H1 (cell line): Measurements from ENCODE around the gene FAM83B. TPM values are rescaled to one million over a fixed set of nuclear protein-coding genes. Genes with fewer than 3 reads are reported as not detected.

Experiments
- CTCF ChIA-PET: fragments of 300-600 bp; sonication (Branson Sonifier 250); formaldehyde crosslinking; loops from one replicate; lab custom pipeline; 2021; ENCODE audit not compliant: partially characterized antibody; lab: Charles Lee
- POLR2A ChIA-PET: fragments of 300-600 bp; sonication (Branson Sonifier 250); formaldehyde crosslinking; loops from one replicate; lab custom pipeline; 2021; ENCODE audit warnings: inconsistent platforms; ENCODE audit not compliant: partially characterized antibody; lab: Charles Lee
- DNase-seq, 2 experiments: peaks; one replicate each; pipeline versions ENCODE4 v3.0.0 to v3.0.0-alpha.2; 2010 to 2022; ENCODE audit warnings: low spot score in 2 of 2, low read depth in 1 of 2, mixed read lengths in 1 of 2
- FAIRE-seq: peaks from 2 replicates; lab custom pipeline; 2011; peaks lifted over from hg19 to GRCh38; lab: Jason Lieb, UNC
- H2AFZ ChIP-seq: 2 replicates; pipeline ENCODE4 v1.8.1; 2012; ENCODE audit warnings: low read length, inconsistent platforms
- H2AK5ac ChIP-seq: 2 replicates; pipeline ENCODE4 v1.6.1; 2013; ENCODE audit warnings: low read depth, low read length
- H2BK120ac ChIP-seq: replicated peaks from 2 replicates; pipeline ENCODE3; 2013; ENCODE audit warnings: low read depth, low read length, inconsistent platforms
- H2BK12ac ChIP-seq: 2 replicates; pipeline ENCODE4 v1.6.1; 2013; ENCODE audit warnings: low read depth, low read length
- H2BK15ac ChIP-seq: 2 replicates; pipeline ENCODE4 v1.6.1; 2013; ENCODE audit warnings: low read length
- H2BK20ac ChIP-seq: 2 replicates; pipeline ENCODE4 v1.6.1; 2013; ENCODE audit warnings: low read length
- H2BK5ac ChIP-seq: 2 replicates; pipeline ENCODE4 v1.6.1; 2013; ENCODE audit warnings: low read depth, low read length
- H3K14ac ChIP-seq: 2 replicates; pipeline ENCODE4 v1.6.1; 2013; ENCODE audit warnings: inconsistent platforms; ENCODE audit not compliant: insufficient read length
- H3K18ac ChIP-seq: 2 replicates; pipeline ENCODE4 v1.6.1; 2013; ENCODE audit warnings: low read length; ENCODE audit errors: extremely low read depth
- H3K23ac ChIP-seq: 2 replicates; pipeline ENCODE4 v1.6.1; 2013; ENCODE audit warnings: inconsistent platforms; ENCODE audit not compliant: insufficient read length
- H3K23me2 ChIP-seq: 2 replicates; pipeline ENCODE4 v1.6.1; 2013; ENCODE audit warnings: low read depth, low read length
- H3K27ac ChIP-seq: 2 replicates; pipeline ENCODE4 v1.6.1; 2011; ENCODE audit warnings: low read depth, low read length, inconsistent platforms
- H3K27me3 ChIP-seq, 4 experiments: replicated peaks in 1 of 4; 1 replicate in 1 of 4; 2 replicates in 3 of 4; pipeline versions ENCODE4 v1.6.1 to v1.8.1; 2011 to 2013; ENCODE audit warnings: low read length in 3 of 4, mild to moderate bottlenecking in 3 of 4, inconsistent platforms in 2 of 4, mixed read lengths in 2 of 4, moderate library complexity in 1 of 4; ENCODE audit not compliant: control insufficient read depth in 3 of 4, insufficient read depth in 3 of 4; ENCODE audit errors: extremely low read depth in 1 of 4
- H3K36me3 ChIP-seq, 4 experiments: 2 replicates each; pipeline versions ENCODE4 v1.6.1 to v1.8.1; 2011 to 2013; ENCODE audit warnings: mild to moderate bottlenecking in 4 of 4, low read length in 3 of 4, moderate library complexity in 2 of 4, control low read depth in 1 of 4, inconsistent platforms in 1 of 4; ENCODE audit not compliant: insufficient read depth in 4 of 4, control insufficient read depth in 2 of 4
- H3K4ac ChIP-seq: replicated peaks from 2 replicates; pipeline ENCODE3; 2013; ENCODE audit warnings: low read length, low read depth, mixed read lengths, inconsistent platforms; ENCODE audit not compliant: insufficient read length
- H3K4me1 ChIP-seq, 4 experiments: replicated peaks in 1 of 4; 1 replicate in 1 of 4; 2 replicates in 3 of 4; pipeline versions ENCODE4 v1.6.1 to v1.8.1; 2011 to 2013; ENCODE audit warnings: low read length in 3 of 4, inconsistent platforms in 2 of 4, mixed read lengths in 1 of 4; ENCODE audit not compliant: insufficient read depth in 4 of 4, control insufficient read depth in 3 of 4
- H3K4me2 ChIP-seq, 2 experiments: 2 replicates each; pipeline versions ENCODE4 v1.6.1 to v1.8.1; 2011 to 2013; ENCODE audit warnings: low read depth in 2 of 2, low read length in 2 of 2, control low read depth in 1 of 2, inconsistent platforms in 1 of 2, mild to moderate bottlenecking in 1 of 2; ENCODE audit not compliant: insufficient read depth in 1 of 2
- H3K4me3 ChIP-seq, 4 experiments: fragments of 200-600, 300-600 bp in 1 of 4; sonication (generic), shearing (Covaris generic), sonication (Bioruptor Twin) in 1 of 4; 2 replicates each; pipeline versions ENCODE4 v1.5.1 to v1.8.1; 2011 to 2016; ENCODE audit warnings: low read length in 4 of 4, low read depth in 3 of 4, control low read depth in 2 of 4, inconsistent platforms in 2 of 4, mild to moderate bottlenecking in 2 of 4, mixed read lengths in 1 of 4, moderate library complexity in 1 of 4; ENCODE audit not compliant: insufficient read depth in 2 of 4; ENCODE audit errors: extremely low read depth in 1 of 4
- H3K56ac ChIP-seq: replicated peaks from 2 replicates; pipeline ENCODE3; 2013; ENCODE audit warnings: low read depth, mild to moderate bottlenecking, mixed read lengths, low read length, inconsistent platforms; ENCODE audit not compliant: insufficient read length
- H3K79me1 ChIP-seq: 2 replicates; pipeline ENCODE4 v1.6.1; 2013; ENCODE audit warnings: low read depth, low read length, control low read depth
- H3K79me2 ChIP-seq, 2 experiments: 2 replicates each; pipeline versions ENCODE4 v1.6.1 to v1.8.1; 2012 to 2013; ENCODE audit warnings: low read length in 2 of 2, mild to moderate bottlenecking in 2 of 2, inconsistent platforms in 1 of 2; ENCODE audit not compliant: insufficient read depth in 2 of 2, control insufficient read depth in 1 of 2
- H3K9ac ChIP-seq, 4 experiments: replicated peaks in 1 of 4; 1 replicate in 1 of 4; 2 replicates in 3 of 4; pipeline versions ENCODE4 v1.6.1 to v1.8.1; 2011 to 2013; ENCODE audit warnings: low read depth in 3 of 4, low read length in 3 of 4, control low read depth in 2 of 4, mild to moderate bottlenecking in 2 of 4, moderate library complexity in 2 of 4, inconsistent platforms in 1 of 4; ENCODE audit errors: extremely low read depth in 1 of 4
- H3K9me3 ChIP-seq, 2 experiments: 2 replicates each; pipeline versions ENCODE4 v1.6.1 to v1.8.1; 2012 to 2013; ENCODE audit warnings: mild to moderate bottlenecking in 2 of 2, moderate library complexity in 2 of 2, control low read depth in 1 of 2, inconsistent platforms in 1 of 2, low read depth in 1 of 2, low read length in 1 of 2, mixed read lengths in 1 of 2; ENCODE audit not compliant: insufficient read depth in 2 of 2
- H4K20me1 ChIP-seq, 2 experiments: replicated peaks in 1 of 2; 2 replicates each; pipeline versions ENCODE3 to v1.8.1; 2011 to 2013; ENCODE audit warnings: inconsistent platforms in 2 of 2, low read length in 2 of 2, mild to moderate bottlenecking in 1 of 2; ENCODE audit not compliant: insufficient read depth in 2 of 2, control insufficient read depth in 1 of 2
- H4K5ac ChIP-seq: 2 replicates; pipeline ENCODE4 v1.6.1; 2013; ENCODE audit warnings: low read length, low read depth, mixed read lengths, inconsistent platforms; ENCODE audit not compliant: insufficient read length
- H4K8ac ChIP-seq: 2 replicates; pipeline ENCODE4 v1.8.0; 2013; ENCODE audit warnings: mild to moderate bottlenecking, moderate library complexity, low read length, inconsistent platforms; ENCODE audit not compliant: insufficient read depth; ENCODE audit errors: extremely low read depth
- H4K91ac ChIP-seq: replicated peaks from 2 replicates; pipeline ENCODE3; 2013; ENCODE audit warnings: low read length, mixed read lengths, inconsistent platforms; ENCODE audit not compliant: insufficient read length
- CTBP2 ChIP-seq: IDR thresholded peaks from 2 replicates; pipeline ENCODE4 v1.7.0; 2011; ENCODE audit warnings: borderline replicate concordance, mild to moderate bottlenecking, moderate library complexity, mixed read lengths, low read length; ENCODE audit not compliant: insufficient read depth, insufficient read length
- POU5F1 ChIP-seq: IDR thresholded peaks from 2 replicates; pipeline ENCODE4 v1.6.1; 2011; ENCODE audit warnings: low read depth, mild to moderate bottlenecking, low read length, moderate library complexity
- SP2 ChIP-seq: IDR thresholded peaks from 2 replicates; pipeline ENCODE4 v1.6.1; 2012; ENCODE audit warnings: mild to moderate bottlenecking, low read length, inconsistent platforms
- TCF12 ChIP-seq: IDR thresholded peaks from 2 replicates; pipeline ENCODE4 v1.6.1; 2011; ENCODE audit warnings: low read depth, mild to moderate bottlenecking, low read length
- WGBS, 2 experiments: shearing (Covaris generic) in 1 of 2; methylation state at CpG; one replicate each; pipeline versions ENCODE4 v1.1.6 to v1.1.7; 2013 to 2015; ENCODE audit warnings: low lambda C conversion rate in 2 of 2, mixed read lengths in 2 of 2, inconsistent platforms in 1 of 2, low coverage in 1 of 2, missing lambda C conversion rate in 1 of 2; ENCODE audit not compliant: insufficient replicate concordance in 2 of 2, insufficient coverage in 1 of 2, insufficient read length in 1 of 2; ENCODE audit errors: extremely low coverage in 1 of 2, missing lambda C conversion rate in 1 of 2; 5-methylcytosine and 5-hydroxymethylcytosine counted together
- polyA plus RNA-seq, 7 experiments: library from polyadenylated mRNA; depleted of rRNA in 3 of 7; stranded (reverse) in 5 of 7; unstranded in 2 of 7; fragments of >200 nt in 5 of 7; fragments of 200-250 nt in 2 of 7; gene quantifications; 1 replicate in 5 of 7; 2 replicates in 1 of 7; 4 replicates in 1 of 7; pipeline versions ENCODE4 v1.2.1 to v1.2.3, GENCODE V29; 2011 to 2013; ENCODE audit warnings: missing spikeins in 2 of 7, mixed read lengths in 2 of 7
- total RNA-seq: library from RNA; stranded (reverse); fragmentation: NEBNext Ultra II Directional; extraction: Animal tissue kit (Norgen Biotek cat#: 25700); gene quantifications from 2 replicates; pipeline ENCODE4 v1.2.1, GENCODE V29; 2021

The FAM83B gene
- total and polyA plus RNA-seq, 2 of the 8 experiments (the other 6 are each of a cell fraction or from before 2014, with no cell fraction given) = 0.71 to 5.7 TPM

GRCh38 chr6:54920628-54921027 is 74.1 kb downstream of the FAM83B start:
- Histone ChIP-seq H3K4me2 (no peak overlapping the region), H4K20me1 (no peaks in the 10 kb centered on the region), H3K4me1 (no peaks in the 10 kb centered on the region), H2BK5ac (no peak overlapping the region), H3K79me1 (no peaks in the 10 kb centered on the region), H2BK12ac (no peak overlapping the region), H4K5ac (no peak overlapping the region), H2BK120ac (no peak overlapping the region), H3K9ac (no peak overlapping the region), H3K4ac (no peak overlapping the region), H3K18ac (no peak overlapping the region), H3K4me3 (no peak overlapping the region), H2AK5ac (no peak overlapping the region), H3K23ac (no peak overlapping the region), H3K14ac (no peak overlapping the region), H4K8ac (no peak overlapping the region), H2BK15ac (no peak overlapping the region), H3K27ac (no peak overlapping the region), H3K36me3 (no peaks in the 10 kb centered on the region; a peak in 1 of 8 replicates), H3K23me2 (no peaks in the 10 kb centered on the region), H3K56ac (no peak overlapping the region), H3K27me3 (no peaks in the 10 kb centered on the region), H2BK20ac (no peak overlapping the region), H3K9me3 (no peaks in the 10 kb centered on the region), H3K79me2 (no peaks in the 10 kb centered on the region), H2AFZ (no peak overlapping the region), H4K91ac (no peak overlapping the region)
- ChIA-PET CTCF (no interaction called here), POLR2A (no interaction called here)
- WGBS, 2 experiments = 92% methylated on average over 1 of the region's 1 CpG; no CpG with 5 or more reads in 1 of the 2 experiments
- no peak for FAIRE-seq
- no peak for DNase-seq
- TF ChIP-seq SP2 (no peak), POU5F1 (no peak), CTBP2 (no peak), TCF12 (no peak)
